Spleen (tissue), 7 donors: Measurements from ENCODE around the gene DGUOK.

Experiments
- CTCF ChIP-seq, 11 experiments: fragments of 200-600 bp in 7 of 11; fragments of 450-650 bp in 4 of 11; sonication (generic) in 4 of 11; IDR thresholded peaks in 8 of 11; conservative IDR thresholded peaks in 3 of 11; 1 replicate in 7 of 11; 2 replicates in 4 of 11; pipeline versions ENCODE4 v1.4.0 to v1.8.0; 2016 to 2021; ENCODE audit warnings: antibody characterized with exemption in 11 of 11, inconsistent platforms in 4 of 11, mild to moderate bottlenecking in 1 of 11
- POLR2A ChIP-seq, 3 donors: fragments of 450-650 bp; IDR thresholded peaks; one replicate each; pipeline ENCODE4 v1.5.1; 2017; ENCODE audit warnings: antibody characterized with exemption in 3 of 3, mild to moderate bottlenecking in 1 of 3
- POLR2AphosphoS5 ChIP-seq, 3 donors: sonication (generic); formaldehyde crosslinking; IDR thresholded peaks; one replicate each; pipeline ENCODE4 v1.5.1; 2017; ENCODE audit warnings: antibody characterized with exemption in 3 of 3
- donor health status: DM: no; HTN: no; CAD: no; lungs with moderate emphysema.
- donor health status: DM: no; HTN: no; CAD: no.
- donor health status: DM: no; HTN: no; CAD: no.

- TF ChIP-seq CTCF (IDR thresholded peaks at IDR 0.05 in 8 of 11, conservative IDR thresholded peaks at IDR 0.05 in 3 of 11) (no peak), POLR2A (IDR thresholded peaks at IDR 0.05) (no peak), POLR2AphosphoS5 (IDR thresholded peaks at IDR 0.05) (no peak)
Observed at GRCh38 chr2:73946666-73947065, 20.0 kb downstream of the DGUOK start.
